ENCODE data around the gene NDFIP1.
A peak's percentile ranks its signal among the peaks of the same experiment; 100 is the strongest.
"Not testable (repeated sequence)": the region's sequence is repeated elsewhere in the genome, so short reads cannot be mapped to it uniquely, and the experiment has no call there.

Gene NDFIP1

DNA sequence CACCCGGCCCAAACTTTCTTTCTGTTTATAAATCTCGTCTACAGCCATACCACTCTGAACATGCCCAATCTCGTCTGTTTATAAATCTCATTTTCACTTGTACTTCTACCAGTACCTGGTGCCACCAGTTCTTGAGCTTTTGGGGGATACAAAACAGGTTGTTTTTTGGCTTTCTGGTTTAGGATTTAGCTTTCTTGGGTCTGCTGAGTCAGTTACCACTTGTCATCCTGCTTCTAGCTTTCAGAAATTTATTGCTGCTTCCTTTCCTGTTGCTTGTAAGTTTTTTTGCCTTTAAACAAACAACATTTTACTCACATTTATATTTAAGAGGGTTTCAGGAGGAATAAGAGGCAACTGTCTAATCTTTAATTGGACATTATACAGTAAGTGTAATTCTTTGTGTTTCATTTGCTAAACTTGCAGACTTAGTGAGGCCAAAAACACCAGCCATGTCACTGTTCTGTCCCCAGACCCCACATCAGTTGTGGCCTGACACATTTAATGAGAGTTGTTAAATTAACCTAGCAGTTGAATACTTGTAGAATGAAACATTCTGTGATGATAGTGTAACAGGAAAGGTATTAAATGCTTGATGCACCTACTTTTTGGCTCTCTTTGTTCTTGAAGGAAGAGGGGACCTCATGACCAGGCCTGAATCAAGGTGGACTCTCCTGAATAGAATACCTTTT, 11.8 kb downstream of the NDFIP1 start:
- no peak for DNase-seq

DNA sequence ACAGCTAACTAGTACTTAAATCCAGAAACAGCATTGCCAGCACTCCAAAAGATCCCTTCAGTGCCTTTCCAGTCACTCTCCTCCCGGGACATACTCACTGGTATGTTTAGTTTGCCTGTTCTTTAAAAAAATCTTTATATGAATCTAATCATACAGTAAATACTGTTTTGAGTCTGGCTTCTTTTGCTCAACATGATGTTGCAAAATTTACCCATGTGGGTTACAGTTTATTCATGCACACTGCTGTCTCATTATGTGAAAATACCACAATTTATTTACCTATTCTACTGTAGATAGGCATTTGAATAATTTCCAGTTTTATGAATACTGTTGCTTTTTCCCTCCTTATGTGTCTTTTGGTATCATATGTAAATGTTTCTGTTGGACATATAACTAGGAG, 13.5 kb downstream of the NDFIP1 start:
- no peak for DNase-seq

DNA sequence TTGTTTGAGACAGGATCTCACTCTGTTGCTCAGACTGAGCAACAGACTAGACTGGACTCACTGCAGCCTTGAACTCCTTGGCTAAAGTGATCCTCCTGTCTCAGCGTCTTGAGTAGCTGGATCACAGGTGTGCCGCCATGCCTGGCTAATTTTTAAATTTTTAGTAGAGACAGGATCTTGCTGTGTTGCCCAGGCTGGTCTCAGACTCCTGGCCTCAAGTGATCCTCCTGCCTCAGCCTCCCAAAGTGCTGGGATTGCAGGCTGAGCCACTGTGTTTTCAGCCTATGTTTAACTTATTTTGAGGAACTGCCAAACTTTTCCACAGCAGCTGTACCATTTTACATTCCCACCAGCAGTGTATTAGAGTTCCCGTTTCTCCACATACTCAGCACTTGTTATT, 16.8 kb downstream of the NDFIP1 start:
- DNase-seq, result no peak

DNA sequence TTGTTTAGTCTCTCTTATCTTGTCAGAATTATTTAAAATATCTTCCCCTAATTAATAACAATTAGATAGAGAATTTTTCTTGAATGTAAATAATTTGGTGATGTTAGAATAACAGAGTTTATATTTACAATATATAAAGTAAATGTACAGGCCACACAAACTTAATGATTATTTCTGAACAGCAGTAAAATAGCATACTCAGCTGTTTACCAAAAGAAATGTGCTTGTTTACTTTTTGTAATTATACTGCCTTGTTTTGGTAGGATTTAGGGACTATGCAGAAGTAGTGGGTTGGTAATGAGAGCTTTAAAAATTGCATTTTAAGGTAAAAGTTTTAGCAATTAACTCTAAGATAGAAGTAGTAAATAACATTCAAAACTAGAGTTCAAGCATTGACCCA, 17.4 kb downstream of the NDFIP1 start:
- DNase-seq, result no peak

DNA sequence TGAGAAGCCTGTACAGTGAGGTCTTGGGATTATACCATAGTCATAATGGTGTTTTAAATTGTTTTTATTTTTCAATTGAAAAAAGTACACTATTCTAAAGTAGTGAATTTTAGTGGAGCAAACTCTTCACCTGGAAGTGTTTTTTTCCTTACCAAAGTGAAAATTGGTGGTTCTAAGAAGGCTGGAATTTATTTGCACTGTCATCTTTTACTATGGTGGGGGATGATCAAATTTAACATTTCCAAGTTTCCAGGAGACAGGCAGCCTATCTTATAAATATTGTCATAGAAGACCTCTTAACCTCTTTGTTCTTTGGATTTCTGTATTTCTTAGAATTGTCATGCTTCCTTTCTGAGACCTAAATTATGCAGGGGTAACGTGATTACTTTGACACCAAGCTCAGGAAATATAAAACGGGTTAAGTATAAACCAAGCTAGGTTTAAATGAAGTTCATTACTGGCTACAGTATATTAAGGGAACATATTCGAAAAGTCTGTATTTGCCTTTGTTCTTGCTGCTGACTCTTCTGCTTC, 20.2 kb downstream of the NDFIP1 start:
- DNase-seq, result no peak

DNA sequence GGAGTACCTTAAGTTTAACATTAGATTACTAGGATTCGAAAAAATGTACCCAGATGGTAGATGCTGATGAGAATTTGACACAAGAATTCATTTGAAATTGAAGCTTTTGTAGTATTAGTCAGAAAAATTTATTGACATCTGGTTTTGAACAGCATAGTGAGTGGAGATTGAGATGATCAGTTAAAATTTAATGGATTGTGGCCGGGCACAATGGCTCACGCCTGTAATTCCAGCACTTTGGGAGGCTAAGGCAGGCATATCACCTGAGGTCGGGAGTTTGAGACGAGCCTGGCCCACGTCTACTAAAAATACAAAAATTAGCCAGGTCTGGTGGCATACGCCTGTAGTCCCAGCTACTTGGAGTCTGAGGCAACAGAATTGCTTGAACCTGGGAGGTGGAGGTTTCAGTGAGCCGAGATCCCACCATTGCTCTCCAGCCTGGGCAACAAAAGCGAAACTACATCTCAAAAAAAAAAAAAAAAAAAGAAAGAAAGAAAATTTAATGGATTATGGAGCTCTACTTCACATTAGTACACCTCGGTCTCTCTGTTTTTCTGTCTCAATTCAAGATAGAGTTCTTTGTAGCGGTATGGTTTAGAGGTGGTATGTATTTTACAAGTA, 21.0 kb downstream of the NDFIP1 start:
- DNase-seq, result no peak

DNA sequence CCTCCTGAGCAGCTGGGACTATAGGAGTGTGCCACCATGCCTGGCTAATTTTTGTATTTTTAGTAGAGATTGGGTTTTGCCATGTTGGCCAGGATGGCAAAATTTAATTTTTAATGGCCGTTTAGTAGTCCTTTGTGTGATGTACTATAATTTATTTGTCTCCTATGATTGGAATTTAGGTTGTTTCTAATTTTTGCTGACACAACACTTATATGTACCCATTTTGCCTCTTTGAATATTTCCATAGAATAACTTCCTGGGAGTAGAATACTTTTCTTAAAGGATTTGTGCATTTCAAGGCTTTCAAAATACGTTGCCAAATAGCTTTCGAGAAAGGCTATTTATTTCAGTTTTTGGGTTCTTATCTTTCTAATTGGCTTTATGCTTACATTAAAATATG, 22.8 kb downstream of the NDFIP1 start:
- DNase-seq, result no peak

DNA sequence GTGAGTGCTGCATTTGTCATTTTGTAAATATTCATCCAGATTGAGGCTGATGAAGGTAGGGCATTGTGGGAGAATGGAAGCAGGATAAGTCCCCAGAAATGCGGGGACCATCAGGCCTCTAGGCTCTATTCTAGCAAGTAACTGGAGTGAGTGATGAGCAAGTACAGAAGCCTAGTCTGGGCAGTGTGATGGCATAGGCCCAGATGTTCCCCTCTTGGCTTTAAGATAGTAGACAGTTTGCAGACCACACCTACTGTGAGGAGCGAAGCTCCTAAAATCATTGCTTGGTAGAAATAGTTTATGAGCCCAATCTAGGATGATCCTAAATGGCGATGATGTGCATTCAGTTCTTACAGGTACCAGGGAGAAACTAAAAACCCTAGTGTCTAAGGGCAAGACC, 24.3 kb downstream of the NDFIP1 start:
- no peak for DNase-seq

DNA sequence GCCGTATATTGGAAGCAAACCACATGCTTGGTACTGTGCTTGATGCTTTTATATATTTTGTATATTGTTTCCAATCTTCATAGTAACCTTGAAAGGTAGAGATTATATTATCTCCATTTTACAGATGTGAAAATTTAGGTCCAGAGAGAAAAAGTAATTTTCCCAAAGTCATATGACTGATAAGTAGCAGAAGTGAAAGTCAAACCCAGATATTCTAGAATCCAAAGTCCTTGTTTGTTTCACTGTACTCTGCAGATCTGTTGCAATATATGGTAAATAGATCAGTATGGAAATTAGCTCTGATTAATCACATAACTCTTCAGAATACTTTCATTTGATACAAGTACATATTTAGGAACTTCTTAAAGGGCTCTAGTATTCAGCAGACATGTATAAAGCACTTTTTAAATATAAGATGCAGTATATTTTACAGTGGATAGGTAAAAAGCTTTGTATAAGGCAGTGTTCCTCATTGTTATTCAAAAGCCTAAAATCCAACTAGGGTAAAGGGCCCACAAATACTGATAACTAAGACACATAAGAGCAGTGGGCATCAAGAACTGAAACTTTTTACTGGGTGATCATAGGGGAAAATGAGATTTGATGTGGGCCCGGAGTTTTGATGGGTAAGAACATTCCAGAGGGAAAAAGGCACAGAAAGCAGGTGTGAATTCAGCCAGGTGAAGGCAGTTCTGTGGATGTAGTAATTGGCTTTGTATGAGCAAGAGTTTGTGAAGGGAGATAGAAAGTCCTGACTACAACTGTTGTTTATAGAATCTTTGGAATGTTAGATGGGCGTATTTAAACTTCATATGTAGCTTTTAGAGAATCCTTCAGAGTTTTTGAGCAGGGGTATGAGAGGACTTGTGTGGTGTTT, 25.0 kb downstream of the NDFIP1 start:
- no peak for DNase-seq

DNA sequence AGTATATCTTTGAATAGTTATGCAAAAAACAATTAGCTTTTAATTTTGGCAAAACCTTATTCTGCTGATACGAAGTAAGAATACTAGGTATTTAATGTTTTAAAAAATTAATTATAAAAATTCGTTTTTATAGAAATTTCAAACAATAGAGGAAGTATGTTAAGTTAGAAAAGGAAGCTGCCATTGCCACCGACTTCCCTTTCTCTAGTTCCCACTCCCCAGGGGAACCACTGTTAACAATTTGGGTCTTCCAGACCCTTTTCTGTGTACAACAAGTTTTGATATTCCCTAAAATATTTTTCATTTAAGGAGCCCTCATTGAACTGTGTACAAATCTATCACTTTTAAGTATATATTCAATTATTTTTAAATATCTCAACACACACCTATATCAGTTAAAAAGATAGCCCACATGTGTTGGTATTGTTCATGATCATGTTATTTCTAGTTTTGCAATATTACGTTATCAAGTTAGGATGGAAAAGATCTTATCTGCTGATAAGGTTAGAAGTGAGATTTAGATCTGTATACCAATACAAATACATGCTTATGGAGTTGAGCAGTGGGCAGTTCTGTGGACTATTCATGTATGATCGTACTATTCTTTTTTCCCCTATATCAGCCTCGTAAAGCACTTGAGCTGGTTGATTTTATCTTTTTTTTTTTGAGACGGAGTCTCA, 25.9 kb downstream of the NDFIP1 start:
- DNase-seq, result no peak

DNA sequence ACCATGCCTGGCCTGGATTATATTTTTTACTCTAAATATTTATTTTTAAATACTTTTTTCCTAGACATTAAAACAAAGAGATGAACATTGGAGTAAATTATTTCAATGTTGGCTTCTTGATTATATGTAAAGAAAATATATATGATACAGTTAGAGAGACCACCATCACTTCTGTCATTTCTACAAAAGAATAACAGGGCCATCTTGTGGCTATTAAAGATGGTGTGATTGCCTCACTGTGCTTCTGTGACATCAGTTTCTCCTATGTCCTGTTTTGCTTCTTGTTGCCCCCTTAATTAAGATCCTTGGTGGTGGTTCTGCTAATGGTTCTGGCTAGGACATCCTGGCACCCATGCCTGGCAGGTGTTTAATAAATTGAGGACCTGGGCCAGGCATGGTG, 32.9 kb downstream of the NDFIP1 start:
- no peak for DNase-seq

DNA sequence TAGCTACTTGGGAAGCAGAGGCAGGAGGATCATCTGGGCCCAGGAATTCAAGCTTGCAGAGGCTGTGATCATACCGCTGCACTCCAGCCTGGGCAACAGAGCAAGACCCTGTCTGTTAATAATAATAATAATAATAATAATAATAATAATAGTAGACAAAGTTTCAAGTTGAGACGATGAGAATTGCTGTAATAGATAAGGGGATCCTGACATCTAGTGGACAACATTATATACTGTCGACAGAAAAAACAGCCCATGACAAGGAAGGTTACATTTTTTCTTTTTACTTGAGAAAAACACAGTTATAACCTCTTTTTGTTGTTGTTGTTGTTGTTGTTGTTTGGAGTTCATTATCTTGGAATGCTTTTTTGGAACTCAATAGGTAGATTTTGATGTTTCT, 35.3 kb downstream of the NDFIP1 start:
- DNase-seq, result no peak

DNA sequence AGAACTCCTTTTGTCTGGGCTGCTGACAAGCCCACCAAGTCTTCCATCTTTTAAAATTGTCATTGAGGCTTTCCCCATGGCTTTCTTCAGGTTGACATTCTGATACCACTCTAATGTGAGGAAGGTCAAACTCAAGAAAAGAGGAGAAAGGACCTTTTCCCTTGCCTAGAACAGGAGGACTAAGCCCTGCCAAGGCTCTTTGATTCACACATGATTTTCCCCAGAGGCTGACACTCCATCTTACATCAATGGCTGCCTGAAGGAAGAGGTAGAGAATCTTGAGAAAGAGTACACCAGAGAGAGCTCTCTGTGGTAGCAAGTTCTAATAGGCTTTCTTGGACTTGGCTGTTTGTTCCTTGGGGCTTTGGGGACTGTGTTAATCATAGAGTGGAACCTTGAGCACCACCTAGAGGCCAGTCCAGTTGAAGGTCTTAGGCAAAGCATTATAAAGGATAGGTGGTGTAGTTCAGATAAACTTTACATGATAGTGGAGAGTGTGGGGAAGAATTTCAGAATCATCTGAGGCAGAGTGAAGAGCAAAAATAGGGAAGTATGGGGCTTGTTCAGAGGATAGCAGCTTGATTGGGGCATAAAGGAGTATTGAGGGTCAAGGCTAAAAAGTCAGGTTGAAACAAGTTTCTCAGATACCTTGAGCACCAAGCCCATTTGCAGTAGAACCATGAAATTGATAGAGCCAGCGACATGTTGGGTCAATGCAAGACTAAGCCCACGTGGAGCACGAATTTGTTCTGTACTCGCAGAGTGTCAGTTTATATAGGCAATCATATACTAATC, 36.7 kb downstream of the NDFIP1 start:
- DNase-seq, result peak; percentile 81

DNA sequence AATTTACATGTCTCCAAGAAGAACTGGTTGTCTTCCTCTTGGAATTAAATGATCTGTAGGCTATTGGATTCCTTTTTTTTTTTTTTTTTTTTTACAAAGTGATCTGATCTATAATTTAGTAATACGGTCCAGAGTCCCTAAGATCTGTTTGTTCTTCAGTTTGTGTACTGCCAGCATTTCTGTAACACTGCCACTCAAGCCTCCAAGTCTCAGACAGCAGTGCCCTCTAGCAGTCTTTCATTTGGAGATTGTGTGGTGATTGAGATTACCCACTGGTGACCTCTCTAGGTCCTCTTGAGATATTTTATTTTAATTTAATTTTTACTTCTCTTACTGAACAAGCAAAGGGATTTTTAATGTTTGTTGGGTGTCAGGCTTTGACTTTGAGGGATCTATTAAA, 40.8 kb downstream of the NDFIP1 start:
- DNase-seq, result no peak

DNA sequence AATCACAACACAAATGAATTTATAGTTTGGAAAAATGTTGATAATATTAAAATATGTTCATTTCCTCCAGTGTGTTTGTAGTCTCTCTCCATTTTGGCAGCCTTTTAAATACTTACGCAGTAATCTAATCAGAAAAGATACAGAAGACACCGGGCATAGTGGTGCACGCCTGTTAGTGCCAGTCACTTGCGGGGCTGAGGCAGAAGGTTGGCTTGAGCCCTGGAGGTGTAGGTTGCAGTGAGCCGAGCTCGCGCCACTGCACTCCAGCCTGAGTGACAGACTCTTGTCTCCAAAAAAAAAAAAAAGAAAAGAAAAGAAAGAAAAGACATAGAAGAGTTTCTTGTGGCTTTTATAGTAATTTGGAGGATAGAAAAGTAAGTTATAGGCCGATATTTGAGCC, 41.9 kb downstream of the NDFIP1 start:
- DNase-seq, result no peak

DNA sequence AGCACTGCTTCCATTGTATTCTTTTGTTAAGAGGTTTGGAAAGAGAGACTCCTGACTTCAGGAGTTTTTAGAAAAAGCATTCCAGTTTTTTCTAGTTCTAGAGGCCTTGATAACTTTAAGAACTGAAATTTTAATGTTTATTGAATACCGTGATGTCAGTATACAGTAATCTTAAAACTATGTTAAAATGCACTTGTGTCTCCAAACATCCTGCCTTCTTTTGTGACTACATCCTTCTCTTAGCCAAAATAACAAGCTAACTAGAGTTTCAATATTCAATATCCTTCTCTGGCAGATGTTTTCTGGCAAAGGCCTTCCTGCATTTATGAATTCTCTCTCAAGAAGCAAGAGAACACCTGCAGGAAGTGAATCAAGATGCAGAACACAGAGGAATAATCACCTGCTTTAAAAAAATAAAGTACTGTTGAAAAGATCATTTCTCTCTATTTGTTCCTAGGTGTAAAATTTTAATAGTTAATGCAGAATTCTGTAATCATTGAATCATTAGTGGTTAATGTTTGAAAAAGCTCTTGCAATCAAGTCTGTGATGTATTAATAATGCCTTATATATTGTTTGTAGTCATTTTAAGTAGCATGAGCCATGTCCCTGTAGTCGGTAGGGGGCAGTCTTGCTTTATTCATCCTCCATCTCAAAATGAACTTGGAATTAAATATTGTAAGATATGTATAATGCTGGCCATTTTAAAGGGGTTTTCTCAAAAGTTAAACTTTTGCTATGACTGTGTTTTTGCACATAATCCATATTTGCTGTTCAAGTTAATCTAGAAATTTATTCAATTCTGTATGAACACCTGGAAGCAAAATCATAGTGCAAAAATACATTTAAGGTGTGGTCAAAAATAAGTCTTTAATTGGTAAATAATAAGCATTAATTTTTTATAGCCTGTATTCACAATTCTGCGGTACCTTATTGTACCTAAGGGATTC, 43.1 kb downstream of the NDFIP1 start:
- DNase-seq, result peak; percentile 77

DNA sequence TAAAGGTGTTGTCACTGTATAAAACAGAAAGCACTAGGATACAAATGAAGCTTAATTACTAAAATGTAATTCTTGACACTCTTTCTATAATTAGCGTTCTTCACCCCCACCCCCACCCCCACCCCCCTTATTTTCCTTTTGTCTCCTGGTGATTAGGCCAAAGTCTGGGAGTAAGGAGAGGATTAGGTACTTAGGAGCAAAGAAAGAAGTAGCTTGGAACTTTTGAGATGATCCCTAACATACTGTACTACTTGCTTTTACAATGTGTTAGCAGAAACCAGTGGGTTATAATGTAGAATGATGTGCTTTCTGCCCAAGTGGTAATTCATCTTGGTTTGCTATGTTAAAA, 43.8 kb downstream of the NDFIP1 start:
- DNase-seq, result no peak

DNA sequence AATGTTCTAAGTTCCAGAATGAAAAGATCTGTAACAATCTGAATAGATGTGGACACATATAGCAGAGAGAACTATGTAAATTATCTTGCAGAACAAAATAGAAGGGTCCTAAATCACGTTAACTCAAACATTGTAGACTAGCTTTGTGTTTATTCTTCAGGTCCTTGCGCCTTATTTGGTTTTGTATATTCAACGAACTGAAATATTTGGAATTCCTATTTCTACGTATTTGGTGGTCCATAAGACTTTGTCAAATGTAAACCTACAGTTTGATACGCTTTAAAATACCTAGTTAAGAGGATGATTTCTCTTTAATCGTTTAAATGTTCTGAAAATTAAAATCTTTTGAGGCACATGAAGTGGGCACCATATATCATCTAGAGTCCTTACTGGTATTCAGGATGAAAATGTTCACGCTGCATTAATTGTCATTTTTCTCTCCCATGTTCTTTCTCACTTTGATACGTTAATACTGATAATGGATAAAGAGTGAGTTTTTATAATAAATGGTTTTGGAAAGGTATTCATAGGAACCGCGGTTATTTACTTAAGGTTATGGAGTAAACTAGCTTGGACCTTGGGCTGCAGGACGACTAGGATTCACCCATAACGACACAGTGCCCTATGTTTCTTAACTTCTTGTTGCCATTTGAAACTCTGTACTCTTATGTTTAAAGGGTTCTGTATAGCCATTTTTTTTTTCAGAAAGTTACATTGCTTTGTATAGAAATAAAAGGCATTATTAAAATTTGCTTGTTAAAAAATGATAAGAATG, 45.3 kb downstream of the NDFIP1 start:
- no peak for DNase-seq

DNA sequence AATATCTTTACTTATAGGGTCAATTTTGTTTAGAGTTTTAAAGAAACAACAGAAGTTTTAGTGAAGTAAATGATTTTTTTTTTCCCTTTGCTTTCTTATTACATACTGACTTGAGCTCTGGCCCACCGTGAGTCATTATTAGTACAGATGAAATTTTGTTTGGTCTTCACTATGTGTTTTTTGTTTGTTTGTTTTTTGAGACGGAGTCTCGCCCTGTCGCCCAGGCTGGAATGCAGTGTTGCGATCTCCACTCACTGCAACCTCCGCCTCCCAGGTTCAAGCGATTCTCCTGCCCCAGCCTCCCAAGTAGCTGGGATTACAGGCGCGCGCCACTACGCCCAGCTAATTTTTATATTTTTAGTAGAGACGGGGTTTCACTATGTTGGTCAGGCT, 45.9 kb downstream of the NDFIP1 start:
- not testable (repeated sequence) for DNase-seq

DNA sequence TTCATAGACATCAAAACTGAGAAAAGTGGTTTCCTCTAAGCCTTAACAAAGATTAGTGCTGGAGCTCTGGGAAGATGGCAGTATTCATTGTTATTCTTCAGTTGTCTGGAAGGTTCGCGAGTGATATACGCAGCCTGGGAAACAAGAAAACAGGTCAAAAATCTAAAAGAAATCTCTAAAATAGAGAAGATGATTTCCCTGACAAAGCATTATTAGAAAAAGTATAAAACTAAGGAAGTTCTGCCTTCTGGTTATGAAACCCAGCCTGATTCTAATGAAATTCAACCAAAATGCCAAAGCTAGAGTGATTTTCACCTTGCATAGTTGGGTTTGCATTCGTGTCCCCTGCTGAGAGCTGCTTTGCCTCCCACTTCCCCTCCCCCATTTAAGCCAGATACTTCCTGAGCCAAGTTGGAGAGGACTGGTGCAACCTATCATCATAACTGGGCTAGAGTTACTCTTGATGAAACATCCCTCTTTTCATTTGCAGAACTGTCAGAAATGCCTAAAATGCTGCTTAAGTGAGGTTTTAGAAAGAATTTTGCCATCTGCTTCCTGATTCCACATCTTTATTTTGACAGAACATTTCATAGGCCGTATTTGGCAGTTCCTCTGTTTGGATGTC, 48.4 kb downstream of the NDFIP1 start:
- no peak for DNase-seq

Data from activated effector memory CD4-positive, alpha-beta T cell treated with anti-CD3 and anti-CD28 coated beads, Interleukin-2, amount 50 U/mL, for 16 hours (primary cell).